ENCODE results near the gene TXN2.

DNA sequence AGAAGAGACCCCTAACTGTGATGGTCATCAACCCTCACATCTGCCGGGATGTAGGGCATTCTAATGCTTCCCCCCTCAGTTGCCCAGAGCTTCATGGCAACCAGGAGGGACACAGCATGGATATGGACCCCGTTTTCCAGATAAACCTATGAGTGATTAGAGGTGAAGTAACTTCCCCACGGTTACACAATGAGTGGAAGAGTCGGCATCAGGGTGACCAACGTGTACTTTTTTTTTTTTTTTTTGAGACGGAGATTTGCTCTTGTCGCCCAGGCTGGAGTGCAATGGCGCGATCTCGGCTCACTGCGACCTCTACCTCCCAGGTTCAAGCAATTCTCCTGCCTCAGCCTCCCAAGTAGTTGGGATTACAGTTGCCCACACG is 25.0 kb downstream of the TXN2 start:
- TF ChIP-seq, protein P1, sequence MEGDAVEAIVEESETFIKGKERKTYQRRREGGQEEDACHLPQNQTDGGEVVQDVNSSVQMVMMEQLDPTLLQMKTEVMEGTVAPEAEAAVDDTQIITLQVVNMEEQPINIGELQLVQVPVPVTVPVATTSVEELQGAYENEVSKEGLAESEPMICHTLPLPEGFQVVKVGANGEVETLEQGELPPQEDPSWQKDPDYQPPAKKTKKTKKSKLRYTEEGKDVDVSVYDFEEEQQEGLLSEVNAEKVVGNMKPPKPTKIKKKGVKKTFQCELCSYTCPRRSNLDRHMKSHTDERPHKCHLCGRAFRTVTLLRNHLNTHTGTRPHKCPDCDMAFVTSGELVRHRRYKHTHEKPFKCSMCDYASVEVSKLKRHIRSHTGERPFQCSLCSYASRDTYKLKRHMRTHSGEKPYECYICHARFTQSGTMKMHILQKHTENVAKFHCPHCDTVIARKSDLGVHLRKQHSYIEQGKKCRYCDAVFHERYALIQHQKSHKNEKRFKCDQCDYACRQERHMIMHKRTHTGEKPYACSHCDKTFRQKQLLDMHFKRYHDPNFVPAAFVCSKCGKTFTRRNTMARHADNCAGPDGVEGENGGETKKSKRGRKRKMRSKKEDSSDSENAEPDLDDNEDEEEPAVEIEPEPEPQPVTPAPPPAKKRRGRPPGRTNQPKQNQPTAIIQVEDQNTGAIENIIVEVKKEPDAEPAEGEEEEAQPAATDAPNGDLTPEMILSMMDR (IDR thresholded peaks at IDR 0.05 in 4 of 5, conservative IDR thresholded peaks at IDR 0.05 in 1 of 5), result no peak
- TF ChIP-seq POLR2A (IDR thresholded peaks at IDR 0.05), result no peak
